NCI-H524 treated with DMSO at 0.1 percent for 48 hours (cell line): Measurements from ENCODE around the gene ISM1.

Experiments used
- DNase-seq: peaks from one replicate; lab custom pipeline; 2025; lab: John Stamatoyannopoulos, UW

The ISM1 gene

DNA sequence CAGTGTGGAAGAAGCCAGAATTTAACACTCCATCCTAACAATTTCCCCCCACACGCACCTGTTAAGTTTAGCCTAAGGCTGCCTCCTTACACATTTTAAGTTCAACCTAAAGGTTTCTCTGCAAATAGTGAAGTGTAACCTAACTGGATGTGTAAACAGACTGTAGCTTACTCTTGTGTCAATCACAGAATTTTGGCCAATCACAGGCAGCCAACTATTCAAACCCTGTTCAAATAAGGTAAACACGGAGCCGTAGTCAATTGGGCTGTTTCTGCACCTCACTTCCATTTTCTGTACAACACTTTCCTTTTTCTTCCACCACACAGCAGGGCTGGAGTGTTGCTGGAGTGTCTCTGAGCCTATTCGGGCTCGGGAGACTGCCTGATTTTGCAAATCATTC lies 92.1 kb downstream of the ISM1 start:
- no peak for DNase-seq

DNA sequence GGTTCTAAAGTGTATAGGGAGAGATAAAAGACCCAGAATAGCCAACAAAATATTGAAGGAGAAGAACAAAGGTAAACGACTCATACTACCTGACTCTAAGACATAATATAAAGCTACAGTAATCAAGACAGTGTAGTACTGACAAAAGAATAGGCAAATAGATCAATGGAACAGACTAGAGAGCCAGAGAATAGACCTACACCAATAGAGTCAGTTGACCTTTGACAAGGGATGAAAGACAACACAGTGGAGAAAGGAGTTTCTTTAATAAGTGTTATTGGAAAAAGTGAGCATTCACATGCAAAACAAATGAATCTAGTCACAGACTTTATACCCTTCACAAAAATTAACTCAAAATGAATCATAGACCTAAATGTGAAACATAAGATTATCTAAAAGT lies 96.4 kb downstream of the ISM1 start:
- DNase-seq, result no peak

DNA sequence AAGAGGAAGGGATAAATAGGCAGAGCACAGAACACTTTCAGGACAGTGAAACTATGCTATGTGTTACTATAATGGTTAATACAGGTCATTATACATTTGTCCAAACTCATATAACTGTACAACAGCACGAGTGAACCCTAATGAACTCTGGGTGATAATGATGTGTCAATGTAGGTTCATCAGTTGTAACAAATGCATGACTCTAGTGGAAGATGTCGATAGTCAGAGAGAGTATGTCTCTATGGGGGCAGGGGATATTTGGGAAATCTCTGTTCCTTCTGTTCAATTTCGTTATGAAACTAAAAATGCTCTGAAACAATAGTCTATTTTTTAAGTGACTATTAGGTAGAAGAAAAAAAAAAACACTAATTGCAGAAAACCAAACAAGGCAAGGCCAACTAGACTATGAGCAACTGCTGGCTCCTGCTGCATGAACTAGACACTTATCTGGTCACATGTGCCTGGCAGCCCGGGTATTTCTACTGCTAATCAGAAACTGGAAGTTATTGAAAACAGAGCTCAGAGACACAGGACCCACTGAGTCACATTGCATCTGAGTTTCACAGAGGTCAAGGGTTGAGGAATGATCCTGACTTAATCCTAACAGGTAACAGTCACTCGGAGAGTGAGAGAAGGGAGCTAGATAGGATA lies 97.9 kb downstream of the ISM1 start:
- DNase-seq, result no peak

DNA sequence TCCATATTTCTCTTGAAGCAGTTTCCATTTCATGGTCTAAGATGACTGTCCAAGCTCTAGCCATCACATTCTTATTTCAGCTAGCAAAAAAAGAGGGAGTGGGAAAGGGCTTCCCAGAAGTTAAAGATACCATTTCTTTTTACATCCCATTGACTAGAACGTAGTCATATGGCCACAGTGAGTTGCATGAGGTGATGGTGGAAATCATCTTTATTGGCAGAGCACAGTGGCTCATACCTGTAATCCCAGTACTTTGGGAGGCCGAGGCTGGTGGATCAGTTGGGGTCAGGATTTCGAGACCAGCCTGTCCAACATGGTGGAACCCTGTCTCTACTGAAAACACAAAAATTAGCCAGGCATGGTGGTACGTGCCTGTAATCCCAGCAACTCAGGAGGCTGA lies 99.6 kb downstream of the ISM1 start:
- DNase-seq, result no peak

DNA sequence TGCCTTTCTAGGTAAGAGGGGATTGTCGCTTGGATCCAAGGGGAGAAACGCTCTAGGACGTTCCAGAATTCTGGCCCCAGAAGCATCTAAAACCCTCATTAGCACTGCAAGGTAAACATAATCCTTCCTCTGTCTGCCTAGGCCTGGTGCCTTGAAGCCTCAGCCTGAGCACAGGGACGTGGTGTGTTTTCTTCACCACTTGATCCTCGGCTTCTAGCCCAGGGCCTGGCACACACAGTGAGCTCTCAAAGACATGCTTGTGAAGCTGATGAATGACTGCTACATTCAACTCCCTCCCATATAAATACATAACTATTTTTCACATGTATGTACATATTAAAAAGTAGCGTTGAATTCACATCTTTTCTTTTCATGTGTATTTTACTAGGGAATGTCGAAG lies 100.3 kb downstream of the ISM1 start:
- no peak for DNase-seq

DNA sequence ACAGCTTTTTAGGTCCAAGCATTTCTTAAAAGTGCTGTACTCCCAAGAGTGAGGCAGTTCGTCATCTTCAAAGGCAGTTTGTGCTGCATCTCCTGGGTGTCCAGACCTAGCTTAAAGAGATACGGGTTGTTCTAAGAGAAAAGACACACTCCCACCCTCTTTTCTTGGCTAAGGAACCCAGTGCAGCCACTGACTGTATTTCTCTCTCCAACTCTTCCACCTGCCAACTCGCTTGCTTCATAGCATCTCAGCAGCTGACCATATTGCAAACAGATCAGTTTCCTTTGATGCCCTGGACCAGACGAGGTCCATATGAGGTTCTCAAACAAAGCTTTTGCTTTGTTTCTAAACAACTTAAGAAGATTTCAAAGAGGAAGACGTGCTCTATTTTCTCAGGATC lies 101.1 kb downstream of the ISM1 start:
- no peak for DNase-seq

DNA sequence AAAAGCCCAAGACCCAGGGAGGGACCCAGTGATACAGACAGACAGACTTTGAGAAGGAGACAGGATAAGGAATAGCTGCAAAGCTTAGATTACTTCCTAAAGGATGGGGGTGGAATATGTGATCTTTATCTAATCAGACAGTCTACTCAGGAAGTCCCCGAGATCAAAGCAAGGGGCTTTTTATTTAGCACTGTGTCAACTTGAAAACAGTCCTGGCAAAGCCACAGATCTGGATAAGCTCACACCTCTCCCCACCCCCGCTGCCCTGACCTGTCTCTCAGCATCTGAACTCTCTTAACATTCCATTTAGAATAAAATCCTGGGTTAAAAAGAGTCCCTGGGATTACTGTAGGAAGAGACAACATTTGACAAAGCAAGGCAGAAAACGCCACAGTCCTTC lies 101.5 kb downstream of the ISM1 start:
- no peak for DNase-seq

DNA sequence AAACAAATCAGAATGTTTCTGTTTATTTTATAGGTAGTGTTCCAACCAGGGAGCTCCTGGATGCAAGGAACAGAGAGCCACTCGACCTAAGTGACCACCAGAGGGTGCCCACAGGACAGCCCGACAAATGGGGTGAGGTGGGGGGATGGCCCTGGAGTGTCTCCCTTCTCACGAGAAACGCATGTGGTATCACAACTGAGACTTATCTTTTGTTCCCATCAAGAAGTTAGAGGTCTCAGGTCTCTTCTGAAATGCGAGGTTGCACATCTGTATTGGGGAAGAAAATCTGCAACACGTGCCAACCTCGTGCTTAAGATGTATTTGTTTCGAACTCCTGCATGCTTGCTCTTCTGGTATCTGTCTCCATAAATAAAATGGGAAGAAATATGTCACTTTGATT lies 104.0 kb downstream of the ISM1 start:
- DNase-seq, result no peak

DNA sequence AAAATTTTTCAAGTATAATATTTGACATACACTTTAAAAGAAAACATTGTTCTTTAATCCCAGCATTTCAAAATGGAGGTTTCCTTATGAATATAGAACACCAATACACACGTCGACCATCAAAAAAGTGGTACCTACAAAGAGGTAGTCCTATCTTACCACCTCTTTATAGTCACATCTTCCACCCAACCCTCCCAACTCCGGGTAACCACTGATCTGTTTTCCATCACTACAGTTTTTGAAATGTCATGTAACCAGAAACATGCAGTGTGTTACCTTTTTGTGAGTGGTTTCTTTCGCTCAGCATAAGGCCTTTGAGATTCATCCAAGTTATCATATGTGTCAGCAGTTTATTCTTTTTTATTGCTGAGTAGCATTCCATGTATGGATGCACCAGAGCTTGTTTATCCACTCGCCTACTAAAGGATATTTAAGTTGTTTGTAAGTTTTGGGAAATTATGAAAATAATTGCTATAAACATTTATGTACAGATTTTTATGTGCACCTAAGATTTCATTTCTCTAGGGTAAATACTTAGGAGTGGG lies 104.8 kb downstream of the ISM1 start:
- DNase-seq, result no peak

DNA sequence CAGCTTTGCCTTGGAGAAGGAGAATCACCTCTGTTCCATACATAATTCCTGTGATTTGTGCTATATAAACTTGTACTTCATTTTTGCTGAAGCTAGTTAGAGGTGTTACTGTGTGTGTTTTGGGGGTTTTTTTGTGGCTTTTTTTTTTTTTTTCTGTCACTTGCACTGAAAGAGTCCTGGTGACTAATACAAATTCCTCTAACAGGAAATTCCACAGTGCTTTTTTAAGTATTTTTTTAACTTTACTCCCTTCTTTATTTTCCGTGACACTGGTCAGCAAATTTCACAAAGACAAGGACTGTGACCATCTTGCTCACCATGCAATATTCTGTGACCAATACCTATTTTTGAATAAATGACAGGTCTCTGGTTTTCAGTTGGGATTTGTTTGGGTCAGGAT lies 110.5 kb downstream of the ISM1 start:
- no peak for DNase-seq

DNA sequence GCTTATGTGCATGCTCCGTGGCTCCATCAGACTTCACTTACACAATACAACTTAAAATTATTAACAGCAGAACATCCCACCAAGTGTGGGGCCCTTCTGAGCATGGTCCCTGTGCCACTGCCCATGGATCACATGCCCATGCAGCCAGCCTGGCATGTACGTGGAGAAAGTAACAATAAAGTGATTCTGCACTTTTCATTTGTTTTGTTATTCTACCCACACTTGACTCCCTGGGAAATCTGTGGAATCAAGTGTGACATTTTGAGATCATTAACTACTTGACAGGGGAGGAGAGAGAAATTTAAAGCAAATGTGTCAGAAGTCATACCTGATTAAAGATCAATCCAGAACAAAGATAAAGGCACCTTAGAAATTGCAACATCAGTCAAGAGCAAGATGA lies 112.0 kb downstream of the ISM1 start:
- no peak for DNase-seq

DNA sequence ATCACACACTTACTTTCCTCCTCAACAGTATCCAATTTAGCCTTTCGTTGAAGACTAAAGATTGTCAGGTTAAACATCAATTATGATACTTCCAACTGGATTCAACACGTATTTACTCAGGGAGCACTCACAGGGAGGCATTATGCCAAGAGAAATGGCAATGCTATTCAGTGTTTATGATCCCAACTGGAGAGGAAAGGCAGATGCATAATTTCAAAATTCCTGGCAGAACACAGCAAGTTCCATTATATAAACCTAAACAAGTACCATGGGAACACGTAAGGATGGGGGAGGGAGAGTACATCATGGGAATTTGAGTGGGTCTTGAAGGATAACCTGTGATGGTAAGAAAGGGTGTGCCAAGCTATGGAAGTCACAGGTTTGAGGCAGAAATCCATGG lies 112.7 kb downstream of the ISM1 start:
- DNase-seq, result no peak

DNA sequence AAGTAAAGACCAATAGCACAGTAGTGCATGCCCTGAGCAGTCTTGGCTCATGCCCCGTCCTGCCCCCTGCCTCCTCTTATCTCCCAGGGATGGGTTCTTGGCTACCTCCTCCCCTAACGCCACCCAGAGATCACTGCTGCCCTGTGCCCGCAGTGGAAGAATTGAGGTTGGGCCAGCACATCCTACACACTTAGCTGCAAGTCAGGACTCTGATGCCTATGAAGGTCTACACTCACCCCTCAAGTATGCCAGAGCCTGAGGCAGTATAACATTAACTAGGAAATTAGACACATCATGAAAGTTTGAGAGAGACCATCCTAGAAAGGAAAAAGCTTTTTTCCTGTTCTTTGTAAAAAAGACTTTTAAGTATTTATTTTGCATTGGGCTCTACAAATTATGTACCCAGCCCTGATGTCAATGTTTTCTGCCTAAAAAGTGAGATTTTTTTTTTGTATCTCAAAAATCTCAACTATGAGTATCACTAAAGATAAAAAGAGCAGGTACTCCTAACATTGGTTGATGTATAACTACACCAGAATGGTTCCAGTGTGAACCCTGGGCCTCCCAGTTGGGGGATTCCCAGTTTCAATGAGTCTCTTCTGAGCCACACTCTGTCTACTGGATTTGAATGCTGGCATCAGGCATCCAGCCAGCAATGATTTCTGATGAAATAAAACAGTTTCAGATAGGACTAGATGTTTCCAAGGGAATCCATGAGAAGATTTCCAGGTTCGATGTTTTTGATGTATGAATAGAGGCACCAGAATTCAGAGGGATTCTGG lies 115.4 kb downstream of the ISM1 start:
- no peak for DNase-seq

DNA sequence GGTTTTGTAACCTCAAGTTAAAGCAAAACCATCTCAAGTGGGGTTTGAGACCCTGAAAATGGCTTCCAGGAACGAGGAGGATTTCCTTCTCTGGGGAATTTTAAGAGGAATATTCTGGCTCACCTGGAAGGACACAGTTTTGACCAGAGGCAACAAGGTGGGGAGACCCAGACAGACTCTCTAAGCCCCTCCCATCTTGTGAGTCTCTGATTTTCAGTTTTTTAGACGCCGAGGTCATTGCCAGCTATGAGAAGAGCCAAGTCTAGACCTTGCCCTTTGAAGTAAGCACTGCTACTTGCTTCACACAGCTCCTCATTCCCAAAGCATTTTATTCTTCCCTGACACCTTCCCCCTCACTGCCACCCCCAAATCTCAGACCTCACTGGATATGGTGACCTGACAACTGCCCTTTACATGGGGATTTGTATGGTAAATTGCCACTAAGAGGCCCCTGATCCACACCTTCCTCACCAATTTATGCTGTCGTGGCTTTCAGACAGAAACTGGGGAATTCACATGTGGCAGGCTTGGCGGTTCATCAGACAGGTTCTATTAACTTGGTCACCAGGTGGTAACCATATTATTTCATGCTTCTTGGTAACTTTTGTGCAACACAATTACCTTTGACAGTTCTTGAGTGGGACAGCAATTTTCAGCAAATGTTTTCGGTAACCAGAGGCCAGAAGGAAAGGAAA lies 116.2 kb downstream of the ISM1 start:
- no peak for DNase-seq

DNA sequence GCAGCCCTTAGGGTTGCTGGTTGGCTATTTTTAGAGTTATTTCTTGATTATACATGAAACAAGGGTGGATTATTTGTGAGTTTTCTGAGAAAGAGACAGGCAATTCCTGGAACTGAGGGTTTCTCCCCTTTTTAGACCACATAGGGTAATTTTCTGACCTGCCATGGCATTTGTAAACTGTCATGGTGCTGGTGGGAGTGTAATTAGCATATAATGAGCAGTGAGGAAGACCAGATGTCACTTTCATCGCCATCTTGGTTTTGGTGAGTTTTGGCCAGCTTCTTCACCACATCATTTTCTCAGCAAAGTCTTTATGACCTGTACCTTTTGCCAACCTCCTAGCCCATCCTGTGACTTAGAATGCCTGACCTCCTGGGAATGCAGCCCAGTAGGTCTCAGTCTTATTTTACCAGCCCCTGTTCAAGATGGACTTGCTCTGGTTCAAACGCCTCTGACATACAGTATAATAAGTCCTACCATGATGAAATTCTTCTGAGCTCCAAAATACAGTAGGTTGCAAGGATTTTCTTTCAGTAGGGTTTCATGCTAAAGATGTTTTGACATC lies 117.1 kb downstream of the ISM1 start:
- no peak for DNase-seq

DNA sequence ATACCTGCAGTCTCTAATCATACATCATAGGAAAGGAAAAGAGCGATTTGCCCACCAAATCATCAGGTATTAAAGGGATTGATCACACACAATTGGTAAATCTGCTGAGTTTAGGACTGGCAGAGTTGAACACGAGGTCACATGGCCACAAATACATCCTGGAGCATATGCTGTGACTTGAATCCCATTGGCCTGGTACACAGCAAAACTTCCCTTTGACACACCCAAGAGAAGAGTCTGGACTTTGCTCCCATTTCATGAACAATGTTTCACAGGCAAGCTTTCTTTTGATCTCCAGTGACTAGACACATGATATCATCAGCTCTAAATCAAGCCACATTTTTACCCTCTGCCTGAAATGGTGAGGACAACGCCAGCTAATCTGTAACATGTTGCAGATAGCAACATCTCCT lies 117.9 kb downstream of the ISM1 start:
- no peak for DNase-seq

DNA sequence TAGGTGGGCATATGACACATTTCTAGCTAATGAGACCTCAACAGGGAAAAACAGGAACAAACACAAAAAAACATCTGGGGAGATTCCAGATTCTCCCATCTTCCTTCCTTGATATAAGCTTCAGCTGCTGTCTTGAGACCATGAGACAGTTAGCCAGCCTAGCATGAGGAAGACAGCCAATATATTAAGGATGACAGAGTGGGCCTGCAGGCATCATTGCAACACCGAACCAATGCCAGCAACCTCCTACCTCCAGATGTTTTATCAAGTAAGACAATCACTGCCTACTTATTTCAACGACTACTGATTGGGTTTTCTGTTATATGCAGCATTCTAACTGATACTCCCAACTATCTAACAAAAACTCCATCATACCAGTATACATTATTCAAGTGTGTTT lies 119.0 kb downstream of the ISM1 start:
- DNase-seq, result no peak

DNA sequence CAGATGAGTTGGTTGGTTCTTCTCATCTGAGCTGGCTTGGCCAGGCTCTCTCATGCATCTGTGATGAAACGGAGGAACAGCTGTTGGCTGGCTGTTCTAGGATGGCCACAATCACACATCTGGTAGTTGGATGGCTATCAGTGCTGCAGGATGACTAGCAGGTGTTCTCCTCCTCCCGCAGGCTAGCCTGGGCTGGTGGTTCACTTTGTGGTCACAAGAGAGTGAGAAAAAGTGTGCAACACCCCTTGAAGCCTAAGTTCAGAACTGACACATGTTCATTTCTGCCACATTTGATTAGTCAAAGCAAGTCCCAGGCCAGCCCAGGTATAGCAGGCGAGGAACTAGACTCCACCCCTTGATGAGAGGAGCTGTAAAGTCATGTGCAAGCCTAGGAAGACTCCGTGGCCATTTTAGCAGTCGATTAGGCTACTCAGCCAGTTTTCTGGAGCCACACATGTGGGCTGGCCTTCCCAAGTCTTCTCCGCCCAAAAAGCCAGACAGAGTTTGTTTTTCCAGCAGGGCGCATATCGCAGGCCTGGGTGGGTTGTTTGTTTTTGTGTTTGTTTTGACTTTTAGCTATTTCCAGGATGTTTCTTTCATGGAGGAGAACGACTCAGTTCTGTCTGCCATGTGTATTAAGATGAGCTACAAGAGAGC lies 120.8 kb downstream of the ISM1 start:
- no peak for DNase-seq

DNA sequence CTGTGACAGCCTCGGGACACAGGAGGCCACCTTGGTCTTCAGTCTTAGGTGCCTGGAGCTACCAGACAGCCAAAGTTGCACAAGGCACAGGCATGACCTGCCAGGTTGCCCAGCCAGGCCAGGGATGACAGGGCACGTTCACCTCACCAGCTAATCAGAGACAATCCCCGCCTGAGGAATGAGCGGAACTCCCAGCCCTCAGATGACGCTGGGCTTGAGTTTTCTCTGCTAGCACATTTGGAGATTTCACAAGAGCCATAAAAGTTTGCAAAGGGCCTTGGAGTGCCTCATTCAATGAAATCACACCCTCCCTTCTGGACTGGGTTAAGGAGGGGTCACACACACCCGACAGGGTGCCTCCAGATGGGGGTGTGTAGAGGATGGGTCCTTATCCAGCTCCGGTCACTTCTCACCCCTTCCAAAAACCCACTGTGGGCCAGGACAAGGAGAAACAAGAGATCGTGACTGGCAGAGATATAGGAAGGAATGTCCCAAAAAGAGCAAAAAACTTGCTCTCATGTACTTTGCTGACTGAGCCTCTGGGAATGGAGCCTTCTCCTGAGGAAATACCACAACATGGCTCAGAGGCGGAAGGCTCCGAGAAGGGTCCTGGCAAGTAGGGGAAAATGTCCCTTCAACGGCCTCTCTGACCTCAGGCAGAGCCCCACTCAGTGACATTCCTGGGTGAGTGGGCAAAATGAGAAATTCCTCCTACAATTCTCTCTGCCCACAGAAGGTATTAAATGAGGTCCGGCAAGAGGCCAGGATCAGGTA lies 121.6 kb downstream of the ISM1 start:
- DNase-seq, result no peak

DNA sequence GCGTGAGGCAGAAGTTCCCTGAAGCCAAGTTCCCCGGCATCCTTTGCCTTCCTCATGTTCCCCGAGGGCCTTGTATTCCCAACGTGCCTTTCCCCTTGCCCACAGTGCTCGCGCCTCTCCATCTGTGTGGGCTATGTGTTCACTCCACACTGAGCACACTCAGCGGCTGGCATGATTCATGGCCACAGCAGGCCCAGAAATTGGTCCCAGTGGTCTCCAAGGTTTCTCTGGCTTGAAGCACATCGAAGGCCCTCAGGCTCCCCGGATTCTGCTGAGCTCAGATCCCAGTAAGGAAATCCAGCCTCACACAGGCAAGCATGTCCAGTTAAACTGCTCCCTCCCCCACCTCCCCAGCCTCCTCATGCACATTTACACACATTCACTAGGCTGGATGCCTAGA lies 123.6 kb downstream of the ISM1 start:
- no peak for DNase-seq
